ENCODE measurements around the gene ZNF543.

The ZNF543 gene

GRCh38 chr19:57293719-57294118 is 26.6 kb upstream of the ZNF543 start:
- Histone ChIP-seq H3K4me3 (ENCODE audit: low read length) (no peak overlapping the region), H2AFZ (ENCODE audit: low read depth, low read length) (no peak overlapping the region), H3K27ac (ENCODE audit: low read length) (no peak overlapping the region), H3K79me2 (ENCODE audit: low read length) (peaks cover 100% of the 10 kb centered on the region), H3K36me3 (replicated peaks; ENCODE audit: low read depth, low read length) (peaks cover 89% of the 10 kb centered on the region), H3K4me1 (ENCODE audit: low read length) (no peaks in the 10 kb centered on the region), H3K4me2 (ENCODE audit: low read length) (no peak overlapping the region), H3K9ac (ENCODE audit: low read length) (no peak overlapping the region), H3K9me3 (ENCODE audit: insufficient read depth, low read length) (peaks cover 4% of the 10 kb centered on the region; the same call in 1 of the 2 replicates), H4K20me1 (ENCODE audit: insufficient read depth, low read length) (peaks cover 84% of the 10 kb centered on the region), H3K27me3 (ENCODE audit: low read depth, low read length) (no peaks in the 10 kb centered on the region)
- TF ChIP-seq, protein P1, sequence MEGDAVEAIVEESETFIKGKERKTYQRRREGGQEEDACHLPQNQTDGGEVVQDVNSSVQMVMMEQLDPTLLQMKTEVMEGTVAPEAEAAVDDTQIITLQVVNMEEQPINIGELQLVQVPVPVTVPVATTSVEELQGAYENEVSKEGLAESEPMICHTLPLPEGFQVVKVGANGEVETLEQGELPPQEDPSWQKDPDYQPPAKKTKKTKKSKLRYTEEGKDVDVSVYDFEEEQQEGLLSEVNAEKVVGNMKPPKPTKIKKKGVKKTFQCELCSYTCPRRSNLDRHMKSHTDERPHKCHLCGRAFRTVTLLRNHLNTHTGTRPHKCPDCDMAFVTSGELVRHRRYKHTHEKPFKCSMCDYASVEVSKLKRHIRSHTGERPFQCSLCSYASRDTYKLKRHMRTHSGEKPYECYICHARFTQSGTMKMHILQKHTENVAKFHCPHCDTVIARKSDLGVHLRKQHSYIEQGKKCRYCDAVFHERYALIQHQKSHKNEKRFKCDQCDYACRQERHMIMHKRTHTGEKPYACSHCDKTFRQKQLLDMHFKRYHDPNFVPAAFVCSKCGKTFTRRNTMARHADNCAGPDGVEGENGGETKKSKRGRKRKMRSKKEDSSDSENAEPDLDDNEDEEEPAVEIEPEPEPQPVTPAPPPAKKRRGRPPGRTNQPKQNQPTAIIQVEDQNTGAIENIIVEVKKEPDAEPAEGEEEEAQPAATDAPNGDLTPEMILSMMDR (IDR thresholded peaks at IDR 0.05; ENCODE audit: low read depth, low read length): no peak
- TF ChIP-seq EZH2phosphoT487 (IDR thresholded peaks at IDR 0.05; ENCODE audit: low read depth): no peak

- Histone ChIP-seq H4K20me1 (ENCODE audit: insufficient read depth, low read length) (peaks cover 58% of the 10 kb centered on the region), H3K9ac (ENCODE audit: low read length) (no peak overlapping the region), H3K9me3 (ENCODE audit: insufficient read depth, low read length) (no peaks in the 10 kb centered on the region), H3K79me2 (ENCODE audit: low read length) (peaks cover 68% of the 10 kb centered on the region), H3K36me3 (replicated peaks; ENCODE audit: low read depth, low read length) (peaks cover 62% of the 10 kb centered on the region), H3K4me1 (ENCODE audit: low read length) (no peaks in the 10 kb centered on the region), H3K27ac (ENCODE audit: low read length) (no peak overlapping the region), H3K4me2 (ENCODE audit: low read length) (no peak overlapping the region), H3K4me3 (ENCODE audit: low read length) (no peak overlapping the region), H3K27me3 (ENCODE audit: low read depth, low read length) (no peaks in the 10 kb centered on the region), H2AFZ (ENCODE audit: low read depth, low read length) (no peak overlapping the region)
- TF ChIP-seq EZH2phosphoT487 (IDR thresholded peaks at IDR 0.05; ENCODE audit: low read depth): no peak
- TF ChIP-seq, protein P1 (IDR thresholded peaks at IDR 0.05; ENCODE audit: low read depth, low read length): no peak
These were observed 18.2 kb upstream of the ZNF543 start for GRCh38 chr19:57302020-57302465.

DNA sequence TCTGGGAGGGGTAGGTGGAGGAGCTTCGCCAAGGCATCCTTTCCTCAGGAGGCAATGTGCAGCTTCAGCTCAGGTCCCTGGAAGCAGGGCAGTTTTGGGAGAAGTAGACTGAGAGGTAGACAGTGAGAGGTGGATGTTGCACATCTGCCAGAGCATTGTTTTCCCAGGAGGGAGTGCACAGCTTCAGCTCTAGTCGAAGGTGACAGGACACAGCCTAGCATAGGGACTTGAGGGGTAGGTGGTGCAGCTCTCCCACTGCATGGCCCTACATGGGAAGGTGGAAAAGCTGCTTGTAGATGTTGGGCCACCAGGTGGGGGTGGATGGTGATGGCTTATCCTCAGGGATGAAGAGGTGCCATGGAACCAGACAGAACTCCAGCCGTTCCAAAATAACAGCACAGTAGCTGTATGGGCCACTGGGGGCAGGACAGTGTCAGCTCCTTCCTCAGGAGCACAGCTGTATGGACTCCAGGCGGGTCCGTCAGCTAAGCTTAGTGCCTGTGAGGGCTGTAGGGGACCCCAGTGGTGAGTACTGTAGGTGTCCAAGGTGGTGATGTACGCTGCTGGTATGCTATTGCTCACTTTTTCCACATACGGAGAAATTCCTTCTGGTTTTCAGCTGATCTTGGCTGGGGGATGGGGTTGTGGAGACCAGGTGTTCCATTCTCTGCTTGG is 17.4 kb upstream of the ZNF543 start:
- H3K79me2 ChIP-seq (ENCODE audit: low read length): peaks cover 60% of the 10 kb centered on the region
- peaks cover 52% of the 10 kb centered on the region for H4K20me1 ChIP-seq (ENCODE audit: insufficient read depth, low read length)
- no peaks in the 10 kb centered on the region for H3K9me3 ChIP-seq (ENCODE audit: insufficient read depth, low read length)
- no peak overlapping the region for H3K4me3 ChIP-seq (ENCODE audit: low read length)
- no peak overlapping the region for H3K27ac ChIP-seq (ENCODE audit: low read length)
- no peak overlapping the region for H3K9ac ChIP-seq (ENCODE audit: low read length)
- no peaks in the 10 kb centered on the region for H3K4me1 ChIP-seq (ENCODE audit: low read length)
- no peak for TF ChIP-seq EZH2phosphoT487 (IDR thresholded peaks at IDR 0.05; ENCODE audit: low read depth)
- TF ChIP-seq, protein P1 (IDR thresholded peaks at IDR 0.05; ENCODE audit: low read depth, low read length): no peak
- no peaks in the 10 kb centered on the region for H3K27me3 ChIP-seq (ENCODE audit: low read depth, low read length)
- H3K36me3 ChIP-seq (replicated peaks; ENCODE audit: low read depth, low read length): peaks cover 56% of the 10 kb centered on the region
- no peak overlapping the region for H2AFZ ChIP-seq (ENCODE audit: low read depth, low read length)
- no peak overlapping the region for H3K4me2 ChIP-seq (ENCODE audit: low read length)

DNA sequence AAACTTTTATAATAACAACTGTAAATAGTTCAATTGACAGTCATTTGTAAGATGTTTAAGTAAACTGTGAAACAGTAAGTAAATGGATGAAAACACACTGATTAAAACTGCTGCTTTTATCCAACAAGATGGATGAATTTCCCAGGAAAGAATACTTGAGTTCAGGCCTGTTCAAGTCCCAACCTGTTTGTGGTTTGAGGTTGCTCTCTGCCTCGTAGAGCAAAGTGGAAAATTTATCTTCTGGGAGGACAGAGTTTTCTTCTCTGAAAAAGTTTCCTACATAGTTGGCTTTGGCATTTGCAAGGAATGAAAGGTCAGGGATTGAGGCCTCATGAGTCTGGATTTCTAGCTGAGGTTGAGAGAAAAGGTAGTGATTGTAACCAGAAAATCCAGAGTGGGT is 15.2 kb upstream of the ZNF543 start:
- Histone ChIP-seq H2AFZ (ENCODE audit: low read depth, low read length) (no peak overlapping the region), H3K27me3 (ENCODE audit: low read depth, low read length) (no peaks in the 10 kb centered on the region), H3K4me1 (ENCODE audit: low read length) (no peaks in the 10 kb centered on the region), H4K20me1 (ENCODE audit: insufficient read depth, low read length) (peaks cover 58% of the 10 kb centered on the region), H3K79me2 (ENCODE audit: low read length) (peaks cover 42% of the 10 kb centered on the region), H3K4me2 (ENCODE audit: low read length) (no peak overlapping the region), H3K9ac (ENCODE audit: low read length) (no peak overlapping the region), H3K36me3 (replicated peaks; ENCODE audit: low read depth, low read length) (peaks cover 50% of the 10 kb centered on the region), H3K27ac (ENCODE audit: low read length) (no peak overlapping the region), H3K9me3 (ENCODE audit: insufficient read depth, low read length) (no peaks in the 10 kb centered on the region), H3K4me3 (ENCODE audit: low read length) (no peak overlapping the region)
- TF ChIP-seq EZH2phosphoT487 (IDR thresholded peaks at IDR 0.05; ENCODE audit: low read depth): no peak
- TF ChIP-seq, protein P1 (IDR thresholded peaks at IDR 0.05; ENCODE audit: low read depth, low read length): no peak

Measured in OCI-LY3 (cell line).